ENCODE measurements around the gene COBLL1.

DNA sequence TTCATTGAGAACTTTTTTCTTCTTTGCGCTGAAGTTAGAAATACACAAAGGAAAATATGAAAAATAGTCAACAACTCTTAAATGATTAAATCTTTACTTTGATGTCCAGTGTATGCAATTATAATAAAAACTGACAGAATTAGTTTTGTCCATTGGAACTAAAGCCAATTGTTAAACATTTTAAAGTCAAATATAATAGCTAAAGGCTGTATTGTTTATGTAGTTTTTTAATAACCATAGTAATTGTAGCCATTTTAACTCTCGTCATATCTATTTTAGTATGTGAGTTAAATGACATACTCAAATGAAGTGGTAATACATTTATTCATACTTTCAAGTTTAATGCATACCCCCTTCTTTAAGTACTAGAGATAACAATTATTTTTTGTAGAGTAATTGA lies 4.7 kb upstream of the COBLL1 start:
- TF ChIP-seq FOXP2 (optimal IDR thresholded peaks at IDR 0.05; ENCODE audit: borderline replicate concordance, extremely low read depth, extremely low read length, insufficient read depth): no peak
- no peak for TF ChIP-seq SIN3A (IDR thresholded peaks at IDR 0.05; ENCODE audit: borderline replicate concordance, insufficient read depth, low read length)
- no peak for TF ChIP-seq POLR2AphosphoS5 (IDR thresholded peaks at IDR 0.05; ENCODE audit: low read depth, low read length)
